H7 (cell line): ENCODE results near the gene SPEN. TPM values are rescaled to one million over a fixed set of nuclear protein-coding genes. Genes with fewer than 3 reads are reported as not detected.
A peak's percentile ranks its signal among the peaks of the same experiment; 100 is the strongest.
"Not testable (repeated sequence)": the region's sequence is repeated elsewhere in the genome, so short reads cannot be mapped to it uniquely, and the experiment has no call there.

Experiments used
- DNase-seq: peaks from one replicate; pipeline ENCODE4 v3.0.0; 2012
- H3K27me3 ChIP-seq: 2 replicates; pipeline ENCODE4 v1.6.0; 2011; ENCODE audit warnings: mild to moderate bottlenecking, low read length; ENCODE audit not compliant: control insufficient read depth, insufficient read depth
- H3K36me3 ChIP-seq: replicated peaks from 2 replicates; pipeline ENCODE4 v1.5.1; 2011; ENCODE audit warnings: low read length; ENCODE audit not compliant: control insufficient read depth, insufficient read depth
- H3K4me3 ChIP-seq: 2 replicates; pipeline ENCODE4 v1.5.1; 2011; ENCODE audit warnings: low read depth, mild to moderate bottlenecking, control low read depth, low read length, moderate library complexity; ENCODE audit not compliant: insufficient read depth
- total RNA-seq: library from RNA; depleted of rRNA; stranded (reverse); fragments of >200 nt; shearing (Covaris generic); gene quantifications from 2 replicates; pipeline ENCODE4 v1.2.3, GENCODE V29; 2014

SPEN gene
- total RNA-seq, 1 experiment from 2014 or later: 19.9 TPM

- Histone ChIP-seq H3K36me3 (no peaks in the 10 kb centered on the region), H3K27me3 (no peaks in the 10 kb centered on the region), H3K4me3 (no peak overlapping the region)
- DNase-seq: no peak
Observed at GRCh38 chr1:15838721-15839120, 8.8 kb upstream of the SPEN start.

GRCh38 chr1:15843826-15844572 is 3.5 kb upstream of the SPEN start:
- DNase-seq: no peak
- Histone ChIP-seq H3K36me3 (no peaks in the 10 kb centered on the region), H3K27me3 (no peaks in the 10 kb centered on the region; the same call in 1 of the 2 replicates), H3K4me3 (no peak overlapping the region)

- H3K27me3 ChIP-seq, H3K36me3 ChIP-seq, H3K4me3 ChIP-seq, DNase-seq: not testable (repeated sequence)
Observed at GRCh38 chr1:15846056-15846455, 1.5 kb upstream of the SPEN start.

- Histone ChIP-seq H3K27me3 (no peaks in the 10 kb centered on the region; the same call in 1 of the 2 replicates), H3K36me3 (no peaks in the 10 kb centered on the region; the same call in 1 of the 2 replicates)
- no peak for DNase-seq
Observed at GRCh38 chr1:15847893-15848142, 311 bp downstream of the SPEN start.

GRCh38 chr1:15848143-15848928 is 829 bp downstream of the SPEN start:
- Histone ChIP-seq H3K4me3 (peak overlapping the region; percentile 73), H3K36me3 (no peaks in the 10 kb centered on the region; the same call in 1 of the 2 replicates), H3K27me3 (no peaks in the 10 kb centered on the region; the same call in 1 of the 2 replicates)
- DNase-seq: peak; percentile 65

More at GRCh38 chr1:15847893-15848142, 311 bp downstream of the SPEN start:
- peak overlapping the region; percentile 73 for H3K4me3 ChIP-seq

GRCh38 chr1:15848929-15849774 is 1.6 kb downstream of the SPEN start:
- H3K4me3 ChIP-seq: peak overlapping the region; percentile 73
- H3K27me3 ChIP-seq: no peaks in the 10 kb centered on the region; the same call in 1 of the 2 replicates
- peak; percentile 86 for DNase-seq
- H3K36me3 ChIP-seq: no peaks in the 10 kb centered on the region; the same call in 1 of the 2 replicates

- Histone ChIP-seq H3K4me3 (peak overlapping the region; percentile 73), H3K27me3 (no peaks in the 10 kb centered on the region; the same call in 1 of the 2 replicates), H3K36me3 (no peaks in the 10 kb centered on the region; the same call in 1 of the 2 replicates)
- peak; percentile 48 for DNase-seq
Observed at GRCh38 chr1:15849775-15850324, 2.3 kb downstream of the SPEN start.

- no peak for DNase-seq
- Histone ChIP-seq H3K4me3 (no peak overlapping the region), H3K27me3 (no peaks in the 10 kb centered on the region; the same call in 1 of the 2 replicates), H3K36me3 (no peaks in the 10 kb centered on the region; the same call in 1 of the 2 replicates)
Observed at GRCh38 chr1:15850471-15851001, 3.0 kb downstream of the SPEN start.

- Histone ChIP-seq H3K4me3 (no peak overlapping the region), H3K36me3 (no peaks in the 10 kb centered on the region; the same call in 1 of the 2 replicates), H3K27me3 (no peaks in the 10 kb centered on the region; the same call in 1 of the 2 replicates)
- peak; percentile 19 for DNase-seq
Observed at GRCh38 chr1:15851210-15852035, 3.9 kb downstream of the SPEN start.

GRCh38 chr1:15852036-15852827 is 4.7 kb downstream of the SPEN start:
- Histone ChIP-seq H3K27me3 (no peaks in the 10 kb centered on the region; the same call in 1 of the 2 replicates), H3K36me3 (no peaks in the 10 kb centered on the region; the same call in 1 of the 2 replicates), H3K4me3 (no peak overlapping the region)
- DNase-seq: no peak

GRCh38 chr1:15852828-15853302 is 5.4 kb downstream of the SPEN start:
- DNase-seq: no peak
- Histone ChIP-seq H3K36me3 (no peaks in the 10 kb centered on the region; the same call in 1 of the 2 replicates), H3K27me3 (no peaks in the 10 kb centered on the region; the same call in 1 of the 2 replicates), H3K4me3 (no peak overlapping the region)

- H3K36me3 ChIP-seq: no peaks in the 10 kb centered on the region; the same call in 1 of the 2 replicates
- DNase-seq: no peak
- H3K27me3 ChIP-seq: no peaks in the 10 kb centered on the region
- H3K4me3 ChIP-seq: no peak overlapping the region
Observed at GRCh38 chr1:15856888-15857287, 9.4 kb downstream of the SPEN start.
